Esophagus muscularis mucosa (tissue), 4 donors: ENCODE data around the gene PAFAH2. TPM values are rescaled to one million over a fixed set of nuclear protein-coding genes. Genes with fewer than 3 reads are reported as not detected.
A peak's percentile ranks its signal among the peaks of the same experiment; 100 is the strongest.

Experiments
- DNase-seq: peaks from one replicate; pipeline ENCODE4 v3.0.0-alpha.2; 2017; ENCODE audit errors: extremely low spot score
- H3K27ac ChIP-seq, 4 donors: fragments of 200-600 bp; sonication (generic); replicated peaks in 1 of 4; 1 replicate in 3 of 4; 2 replicates in 1 of 4; pipeline ENCODE4 v1.5.1; 2016 to 2019; ENCODE audit warnings: mild to moderate bottlenecking in 1 of 4
- H3K27me3 ChIP-seq, 4 donors: fragments of 200-600 bp; sonication (generic); one replicate each; pipeline versions ENCODE4 v1.5.1 to v1.6.0; 2016 to 2019
- H3K36me3 ChIP-seq, 4 donors: fragments of 200-600 bp; sonication (generic); one replicate each; pipeline ENCODE4 v1.5.1; 2016 to 2019
- H3K4me1 ChIP-seq, 4 donors: fragments of 200-600 bp; sonication (generic); one replicate each; pipeline ENCODE4 v1.5.1; 2016 to 2019
- H3K4me3 ChIP-seq, 4 donors: fragments of 200-600 bp; sonication (generic); 1 replicate in 2 of 4; 2 replicates in 2 of 4; pipeline ENCODE4 v1.5.1; 2016 to 2019; ENCODE audit warnings: mild to moderate bottlenecking in 4 of 4, moderate library complexity in 1 of 4
- H3K9me3 ChIP-seq, 4 donors: fragments of 200-600 bp; sonication (generic); 1 replicate in 3 of 4; 2 replicates in 1 of 4; pipeline ENCODE4 v1.5.1; 2016 to 2019
- CTCF ChIP-seq, 3 experiments: fragments of 200-600 bp in 2 of 3; fragments of 450-650 bp in 1 of 3; sonication (generic) in 2 of 3; IDR thresholded peaks; one replicate each; pipeline ENCODE4 v1.5.1; 2017 to 2019; ENCODE audit warnings: antibody characterized with exemption in 3 of 3, mild to moderate bottlenecking in 2 of 3, moderate library complexity in 1 of 3
- EP300 ChIP-seq: sonication (generic); formaldehyde crosslinking; IDR thresholded peaks from one replicate; pipeline ENCODE4 v1.6.1; 2017; ENCODE audit warnings: antibody characterized with exemption
- POLR2A ChIP-seq: fragments of 450-650 bp; IDR thresholded peaks from one replicate; pipeline ENCODE4 v1.6.1; 2017; ENCODE audit warnings: antibody characterized with exemption, moderate library complexity, mild to moderate bottlenecking, low read depth
- POLR2AphosphoS5 ChIP-seq, 2 donors: sonication (generic); formaldehyde crosslinking; IDR thresholded peaks; one replicate each; pipeline ENCODE4 v1.6.1; 2017; ENCODE audit warnings: antibody characterized with exemption in 2 of 2
- WGBS: methylation state at CpG from one replicate; pipeline ENCODE4 v1.1.5; 2018; 5-methylcytosine and 5-hydroxymethylcytosine counted together
- intact Hi-C: fragments of 100-400 bp; cut with DNase I; formaldehyde crosslinking; loops from one replicate; pipeline ENCODE4 v1.15.1; 2023
- total RNA-seq, 4 donors: library from RNA; depleted of rRNA; stranded (reverse); fragments of >200 nt; gene quantifications; one replicate each; pipeline versions ENCODE4 v1.1.0 to v1.2.1, GENCODE V29; 2016

The PAFAH2 gene
- total RNA-seq, 4 donors from 2014 or later, result 6.1 to 10.0 (median 9.2) TPM

- Histone ChIP-seq H3K36me3 (no peaks in the 10 kb centered on the region), H3K9me3 (no peaks in the 10 kb centered on the region), H3K4me3 (peak overlapping the region in 1 of 4 donors; percentile 41), H3K4me1 (peaks cover 10 to 30% (median 20%) of the 10 kb centered on the region in 4 donors), H3K27me3 (no peaks in the 10 kb centered on the region), H3K27ac (no peak overlapping the region)
- WGBS, result 74% methylated on average over 4 of the region's 8 CpGs
- TF ChIP-seq EP300 (no peak), POLR2A (no peak)
- DNase-seq, result no peak
- intact Hi-C loops, result no loop called here
These were observed 24.5 kb upstream of the PAFAH2 start for GRCh38 chr1:26022404-26022779.

- no peak for DNase-seq
- Histone ChIP-seq H3K4me3 (peak within 1 kb of the TSS in 3 of 4 donors; percentile 14 to 41 (median 18)), H3K36me3 (no peaks in the 10 kb centered on the region), H3K9me3 (no peaks in the 10 kb centered on the region), H3K4me1 (peaks cover 10 to 36% (median 21%) of the 10 kb centered on the region in 4 donors), H3K27ac (no peak within 1 kb of the TSS), H3K27me3 (no peaks in the 10 kb centered on the region)
- TF ChIP-seq POLR2A (no peak), CTCF (IDR thresholded peaks at IDR 0.05) (no peak), POLR2AphosphoS5 (IDR thresholded peaks at IDR 0.05) (no peak)
- intact Hi-C loops, result no loop called here
- 39% methylated on average over 5 of the region's 15 CpGs for WGBS
These were observed 24.0 kb upstream of the PAFAH2 start, which contains the start of gene EXTL1 for GRCh38 chr1:26021647-26022403. EXTL1 (plus strand) TSS chr1:26021775; CDS start chr1:26022647, 872 bp downstream.

- 54% methylated on average over 5 of the region's 6 CpGs for WGBS
- Histone ChIP-seq H3K9me3 (no peaks in the 10 kb centered on the region), H3K27ac (no peak overlapping the region), H3K36me3 (no peaks in the 10 kb centered on the region), H3K4me3 (peak overlapping the region in 1 of 4 donors; percentile 18), H3K4me1 (peaks cover 10 to 41% (median 21%) of the 10 kb centered on the region in 4 donors), H3K27me3 (no peaks in the 10 kb centered on the region)
- no peak for DNase-seq
- no peak for TF ChIP-seq CTCF (IDR thresholded peaks at IDR 0.05)
- TF ChIP-seq POLR2A, result no peak
- TF ChIP-seq EP300, result no peak
- TF ChIP-seq POLR2AphosphoS5 (IDR thresholded peaks at IDR 0.05), result no peak
- intact Hi-C loops, result no loop called here
These were observed 23.2 kb upstream of the PAFAH2 start for GRCh38 chr1:26020941-26021646.

- TF ChIP-seq EP300 (no peak), POLR2AphosphoS5 (IDR thresholded peaks at IDR 0.05) (no peak), CTCF (IDR thresholded peaks at IDR 0.05) (no peak), POLR2A (no peak)
- H3K9me3 ChIP-seq, result no peaks in the 10 kb centered on the region
- 36% methylated on average over 6 of the region's 6 CpGs for WGBS
- no peak overlapping the region for H3K27ac ChIP-seq
- no peaks in the 10 kb centered on the region for H3K27me3 ChIP-seq
- no peak for DNase-seq
- intact Hi-C loops, result no loop called here
- no peaks in the 10 kb centered on the region for H3K36me3 ChIP-seq
- H3K4me3 ChIP-seq, result no peak overlapping the region
- H3K4me1 ChIP-seq, result peaks cover 10 to 41% (median 21%) of the 10 kb centered on the region in 4 donors
These were observed 22.5 kb upstream of the PAFAH2 start for GRCh38 chr1:26020330-26020768.

GRCh38 chr1:26019641-26020315 lies 21.9 kb upstream of the PAFAH2 start:
- Histone ChIP-seq H3K36me3 (no peaks in the 10 kb centered on the region), H3K9me3 (no peaks in the 10 kb centered on the region), H3K4me3 (no peak overlapping the region), H3K27ac (no peak overlapping the region), H3K27me3 (no peaks in the 10 kb centered on the region), H3K4me1 (peaks cover 10 to 41% (median 21%) of the 10 kb centered on the region in 4 donors)
- TF ChIP-seq POLR2AphosphoS5 (IDR thresholded peaks at IDR 0.05) (no peak), EP300 (no peak), CTCF (IDR thresholded peaks at IDR 0.05) (no peak), POLR2A (no peak)
- intact Hi-C loops, result no loop called here
- 64% methylated on average over 8 of the region's 8 CpGs for WGBS
- no peak for DNase-seq
